Endothelial cell of umbilical vein (primary cell): ENCODE measurements around the gene OGT. TPM values are rescaled to one million over a fixed set of nuclear protein-coding genes. Genes with fewer than 3 reads are reported as not detected.
A peak's percentile ranks its signal among the peaks of the same experiment; 100 is the strongest.

Source experiments
- BruUV-seq: library from RNA; stranded (reverse); fragments of 400-500 nt; replicated peaks from 2 replicates; lab custom pipeline; 2021; lab: Mats Ljungman, UMichigan
- CTCF ChIA-PET: fragments of 300-600, 350-600 bp; sonication (Branson Sonifier 250); formaldehyde crosslinking; loops from one replicate; lab custom pipeline; 2021; ENCODE audit warnings: antibody characterized with exemption, inconsistent platforms; lab: Charles Lee
- POLR2A ChIA-PET: fragments of 300-600, 350-600 bp; sonication (Branson Sonifier 250); formaldehyde crosslinking; loops from one replicate; lab custom pipeline; 2021; ENCODE audit warnings: antibody characterized with exemption, inconsistent platforms; lab: Charles Lee
- DNase-seq: peaks from one replicate; pipeline ENCODE4 v3.0.0-alpha.2; 2011; ENCODE audit warnings: low read depth, low spot score
- FAIRE-seq: peaks from 2 replicates; lab custom pipeline; 2011; peaks lifted over from hg19 to GRCh38; lab: Jason Lieb, UNC
- H2AFZ ChIP-seq: 2 replicates; pipeline ENCODE4 v1.6.0; 2012; ENCODE audit warnings: low read depth, low read length, control low read depth, inconsistent platforms
- H3K27ac ChIP-seq: 2 replicates; pipeline ENCODE4 v1.5.1; 2011; ENCODE audit warnings: low read depth, mild to moderate bottlenecking, control low read depth, low read length, moderate library complexity; ENCODE audit not compliant: insufficient read depth
- H3K27me3 ChIP-seq, 2 experiments: 2 replicates each; pipeline versions ENCODE4 v1.6.0 to v1.6.1; 2011; ENCODE audit warnings: low read length in 2 of 2, mixed read lengths in 1 of 2; ENCODE audit not compliant: control insufficient read depth in 2 of 2, insufficient read depth in 2 of 2
- H3K36me3 ChIP-seq, 2 experiments: 2 replicates in 1 of 2; 3 replicates in 1 of 2; pipeline ENCODE4 v1.5.1; 2011; ENCODE audit warnings: low read length in 2 of 2, mild to moderate bottlenecking in 1 of 2, moderate library complexity in 1 of 2; ENCODE audit not compliant: control insufficient read depth in 2 of 2, insufficient read depth in 2 of 2; ENCODE audit errors: extremely low read depth in 1 of 2
- H3K4me1 ChIP-seq: 3 replicates; pipeline ENCODE4 v1.5.1; 2011; ENCODE audit warnings: mild to moderate bottlenecking, low read length; ENCODE audit not compliant: control insufficient read depth, insufficient read depth; ENCODE audit errors: extremely low read depth
- H3K4me2 ChIP-seq: 2 replicates; pipeline ENCODE4 v1.6.1; 2011; ENCODE audit warnings: low read length, control low read depth, mixed read lengths; ENCODE audit not compliant: insufficient read depth
- H3K4me3 ChIP-seq, 3 experiments: fragments of 200-600 bp in 1 of 3; sonication (generic), shearing (Covaris generic) in 1 of 3; replicated peaks in 1 of 3; 2 replicates each; pipeline ENCODE4 v1.5.1; 2011 to 2016; ENCODE audit warnings: control low read depth in 3 of 3, low read length in 3 of 3, mild to moderate bottlenecking in 2 of 3, inconsistent platforms in 1 of 3, low read depth in 1 of 3, moderate library complexity in 1 of 3; ENCODE audit not compliant: insufficient read depth in 1 of 3
- H3K79me2 ChIP-seq: 2 replicates; pipeline ENCODE4 v1.6.0; 2012; ENCODE audit warnings: low read length, inconsistent platforms; ENCODE audit not compliant: control insufficient read depth, insufficient read depth
- H3K9ac ChIP-seq: replicated peaks from 2 replicates; pipeline ENCODE3; 2011; ENCODE audit warnings: low read length, control low read depth; ENCODE audit not compliant: insufficient read depth; ENCODE audit errors: extremely low read depth
- H3K9me1 ChIP-seq: replicated peaks from 3 replicates; pipeline ENCODE4 v1.6.0; 2011; ENCODE audit warnings: mild to moderate bottlenecking, low read length; ENCODE audit not compliant: control insufficient read depth, insufficient read depth; ENCODE audit errors: extremely low read depth
- H3K9me3 ChIP-seq: replicated peaks from 2 replicates; pipeline ENCODE4 v1.5.1; 2012; ENCODE audit warnings: low read length, inconsistent platforms; ENCODE audit not compliant: control insufficient read depth, insufficient read depth
- H4K20me1 ChIP-seq: replicated peaks from 2 replicates; pipeline ENCODE3; 2011; ENCODE audit warnings: mild to moderate bottlenecking, low read length; ENCODE audit not compliant: control insufficient read depth, insufficient read depth; ENCODE audit errors: extremely low read depth
- EZH2 ChIP-seq: IDR thresholded peaks from 2 replicates; pipeline ENCODE4 v1.6.1; 2012; ENCODE audit warnings: borderline replicate concordance, low read depth, mild to moderate bottlenecking, moderate library complexity, low read length, inconsistent platforms; ENCODE audit not compliant: severe bottlenecking
- FOS ChIP-seq: IDR thresholded peaks from 2 replicates; pipeline ENCODE4 v1.6.1; 2011; ENCODE audit warnings: mild to moderate bottlenecking, low read length, moderate library complexity, borderline replicate concordance; ENCODE audit not compliant: insufficient read depth
- GATA2 ChIP-seq: IDR thresholded peaks from 2 replicates; pipeline ENCODE4 v1.7.0; 2011; ENCODE audit warnings: low read depth, mild to moderate bottlenecking, moderate library complexity, mixed read lengths, low read length; ENCODE audit not compliant: insufficient read length, insufficient read depth
- JUN ChIP-seq: IDR thresholded peaks from 2 replicates; pipeline ENCODE4 v1.6.1; 2011; ENCODE audit warnings: borderline replicate concordance, low read depth; ENCODE audit not compliant: insufficient read length, insufficient read depth
- MYC ChIP-seq: IDR thresholded peaks from one replicate; pipeline ENCODE4 v1.6.1; 2011; ENCODE audit warnings: mild to moderate bottlenecking, low read depth, low read length
- POLR2A ChIP-seq: IDR thresholded peaks from 2 replicates; pipeline ENCODE4 v1.6.1; 2012; ENCODE audit warnings: low read depth, mild to moderate bottlenecking, control low read depth, low read length
- POLR2AphosphoS5 ChIP-seq: IDR thresholded peaks from 2 replicates; pipeline ENCODE4 v1.6.1; 2012; ENCODE audit warnings: low read depth, mild to moderate bottlenecking, control low read depth, low read length, moderate library complexity; ENCODE audit not compliant: insufficient read depth
- dilution Hi-C: fragments of 300-500 bp; cut with MboI; formaldehyde crosslinking; loops from one replicate; pipeline ENCODE4 v1.15.0; 2019; ENCODE audit warnings: low sequenced_read_pairs; ENCODE audit not compliant: extremely low pct_ligation_motif_present
- intact Hi-C: fragments of 100-400 bp; cut with micrococcal nuclease; formaldehyde crosslinking; loops from one replicate; pipeline ENCODE4 v1.10.0; 2022
- polyA plus RNA-seq, 4 experiments: library from polyadenylated mRNA; depleted of rRNA in 3 of 4; stranded (reverse) in 3 of 4; unstranded in 1 of 4; fragments of >200 nt; gene quantifications; 2 replicates each; pipeline versions ENCODE4 v1.2.1 to v1.2.3, GENCODE V29; 2011 to 2012; ENCODE audit warnings: missing spikeins in 1 of 4
- total RNA-seq: library from RNA; stranded (reverse); gene quantifications from 2 replicates; pipeline ENCODE4 v1.2.3, GENCODE V29; 2021
- TF ChIP-seq, protein P1 (sequence below): IDR thresholded peaks from 2 replicates; pipeline ENCODE4 v1.6.1; 2011; ENCODE audit not compliant: insufficient read depth, insufficient read length
- TF ChIP-seq, protein P2 (sequence below), 2 donors: IDR thresholded peaks; 1 replicate in 1 of 2; 2 replicates in 1 of 2; pipeline ENCODE4 v1.5.1; 2011; ENCODE audit warnings: low read length in 2 of 2, mild to moderate bottlenecking in 2 of 2, moderate library complexity in 2 of 2, control low read depth in 1 of 2, inconsistent platforms in 1 of 2, low read depth in 1 of 2; ENCODE audit not compliant: insufficient read depth in 1 of 2; ENCODE audit errors: extremely low read depth in 1 of 2

OGT gene
- total and polyA plus RNA-seq, 2 donors (not counting 3 experiments of a cell fraction or from before 2014, with no cell fraction given): 129 to 141 TPM

DNA sequence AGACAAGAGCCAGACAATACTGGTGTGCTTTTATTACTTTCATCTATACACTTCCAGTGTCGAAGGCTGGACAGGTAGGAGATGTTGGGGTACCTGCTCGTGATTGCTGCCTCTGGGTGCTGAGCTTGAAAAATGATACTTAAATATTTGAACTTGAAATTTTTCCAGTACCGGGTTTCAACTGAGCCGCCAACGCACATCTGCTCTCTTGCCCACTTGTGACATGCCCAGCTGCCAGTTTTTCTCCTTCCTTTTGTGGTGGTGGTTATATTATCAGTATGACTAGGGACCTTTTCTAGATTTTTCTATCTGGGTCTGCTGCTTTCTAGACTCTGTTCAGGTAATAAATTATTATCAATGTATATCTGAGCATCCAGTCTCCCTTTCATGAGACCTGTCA is 3.4 kb downstream of the OGT start:
- no peak for DNase-seq
- Histone ChIP-seq H3K27ac (no peak overlapping the region), H3K9me1 (no peaks in the 10 kb centered on the region), H3K9me3 (no peaks in the 10 kb centered on the region), H3K4me2 (peak overlapping the region; percentile 95), H3K79me2 (peaks cover 81% of the 10 kb centered on the region), H3K9ac (peak overlapping the region; percentile 3), H2AFZ (no peak overlapping the region), H3K36me3 (no peaks in the 10 kb centered on the region), H3K4me3 (peak overlapping the region in 2 of 3 experiments; percentile 4 to 89), H3K4me1 (peaks cover 26% of the 10 kb centered on the region), H3K27me3 (no peaks in the 10 kb centered on the region), H4K20me1 (peaks cover 11% of the 10 kb centered on the region)
- no TSS peak for BruUV-seq
- POLR2A ChIA-PET: no interaction called here
- CTCF ChIA-PET: no interaction called here
- TF ChIP-seq GATA2 (no peak), POLR2AphosphoS5 (no peak), FOS (no peak), JUN (no peak), MYC (no peak), POLR2A (no peak), EZH2 (no peak)
- TF ChIP-seq, protein P1, sequence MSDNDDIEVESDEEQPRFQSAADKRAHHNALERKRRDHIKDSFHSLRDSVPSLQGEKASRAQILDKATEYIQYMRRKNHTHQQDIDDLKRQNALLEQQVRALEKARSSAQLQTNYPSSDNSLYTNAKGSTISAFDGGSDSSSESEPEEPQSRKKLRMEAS: no peak
- TF ChIP-seq, protein P2, sequence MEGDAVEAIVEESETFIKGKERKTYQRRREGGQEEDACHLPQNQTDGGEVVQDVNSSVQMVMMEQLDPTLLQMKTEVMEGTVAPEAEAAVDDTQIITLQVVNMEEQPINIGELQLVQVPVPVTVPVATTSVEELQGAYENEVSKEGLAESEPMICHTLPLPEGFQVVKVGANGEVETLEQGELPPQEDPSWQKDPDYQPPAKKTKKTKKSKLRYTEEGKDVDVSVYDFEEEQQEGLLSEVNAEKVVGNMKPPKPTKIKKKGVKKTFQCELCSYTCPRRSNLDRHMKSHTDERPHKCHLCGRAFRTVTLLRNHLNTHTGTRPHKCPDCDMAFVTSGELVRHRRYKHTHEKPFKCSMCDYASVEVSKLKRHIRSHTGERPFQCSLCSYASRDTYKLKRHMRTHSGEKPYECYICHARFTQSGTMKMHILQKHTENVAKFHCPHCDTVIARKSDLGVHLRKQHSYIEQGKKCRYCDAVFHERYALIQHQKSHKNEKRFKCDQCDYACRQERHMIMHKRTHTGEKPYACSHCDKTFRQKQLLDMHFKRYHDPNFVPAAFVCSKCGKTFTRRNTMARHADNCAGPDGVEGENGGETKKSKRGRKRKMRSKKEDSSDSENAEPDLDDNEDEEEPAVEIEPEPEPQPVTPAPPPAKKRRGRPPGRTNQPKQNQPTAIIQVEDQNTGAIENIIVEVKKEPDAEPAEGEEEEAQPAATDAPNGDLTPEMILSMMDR (IDR thresholded peaks at IDR 0.05; ENCODE audit: extremely low read depth in 1 of 2, insufficient read depth in 1 of 2, low read depth in 1 of 2, low read length in 2 of 2): no peak
- dilution Hi-C loops (no loop called here), intact Hi-C loops (no loop called here)
- FAIRE-seq: no peak
